ENCODE measurements around the gene THOP1. TPM values are rescaled to one million over a fixed set of nuclear protein-coding genes. Genes with fewer than 3 reads are reported as not detected.

THOP1 gene
- polyA plus RNA-seq (2014; cell fraction: cytosol; rRNA removed) = 166 and 167 TPM in 2 replicates
- 439 and 561 TPM in 2 replicates for polyA plus RNA-seq (2014; cell fraction: nucleus; rRNA removed)

DNA sequence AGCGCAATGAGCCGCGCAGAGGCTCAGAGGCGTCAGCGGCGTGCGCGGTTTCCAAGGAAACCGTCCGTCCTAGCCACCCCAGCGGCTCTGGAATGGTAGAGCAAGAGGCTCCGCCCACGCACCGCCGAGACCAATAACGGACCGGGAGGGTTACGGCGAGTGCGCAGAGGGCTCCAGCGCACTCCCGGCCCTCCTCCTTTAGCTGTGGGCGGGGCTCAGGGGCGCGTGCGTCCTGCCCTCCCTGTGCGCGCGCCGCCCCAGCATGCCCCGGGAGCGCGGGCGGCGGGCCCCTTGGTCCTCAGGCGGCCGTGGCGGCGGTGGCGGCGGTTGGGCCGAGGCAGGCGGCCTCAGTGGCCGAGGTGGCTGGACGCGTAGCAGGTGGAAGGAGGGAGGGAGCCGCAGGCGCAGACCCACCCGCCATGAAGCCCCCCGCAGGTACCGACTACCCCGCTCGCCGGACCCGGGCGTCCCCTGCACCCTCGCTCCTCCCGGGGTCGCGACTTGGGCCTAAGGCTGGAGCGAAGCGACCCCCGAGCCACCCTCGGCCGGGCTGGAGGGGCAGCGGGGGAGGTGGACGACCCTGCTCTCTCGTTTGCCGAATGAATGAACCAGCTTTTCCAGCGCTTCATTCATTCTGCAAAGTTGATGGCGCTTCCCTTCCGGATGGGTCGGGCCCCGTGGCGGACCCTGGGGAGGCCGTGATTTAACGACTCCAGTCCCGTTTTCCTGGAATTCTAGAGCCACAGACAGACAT lies at the start of gene THOP1:
Gene THOP1 (plus strand): TSS at position 260 of the 754 bp plus-strand sequence. CDS start 160 bp downstream, at position 420.
- DNase-seq (ENCODE audit: low spot score) = peak; percentile 97

- no peak for DNase-seq (ENCODE audit: low spot score)
These were observed 48.6 kb upstream of the THOP1 start for GRCh38 chr19:2736550-2737190.

DNA sequence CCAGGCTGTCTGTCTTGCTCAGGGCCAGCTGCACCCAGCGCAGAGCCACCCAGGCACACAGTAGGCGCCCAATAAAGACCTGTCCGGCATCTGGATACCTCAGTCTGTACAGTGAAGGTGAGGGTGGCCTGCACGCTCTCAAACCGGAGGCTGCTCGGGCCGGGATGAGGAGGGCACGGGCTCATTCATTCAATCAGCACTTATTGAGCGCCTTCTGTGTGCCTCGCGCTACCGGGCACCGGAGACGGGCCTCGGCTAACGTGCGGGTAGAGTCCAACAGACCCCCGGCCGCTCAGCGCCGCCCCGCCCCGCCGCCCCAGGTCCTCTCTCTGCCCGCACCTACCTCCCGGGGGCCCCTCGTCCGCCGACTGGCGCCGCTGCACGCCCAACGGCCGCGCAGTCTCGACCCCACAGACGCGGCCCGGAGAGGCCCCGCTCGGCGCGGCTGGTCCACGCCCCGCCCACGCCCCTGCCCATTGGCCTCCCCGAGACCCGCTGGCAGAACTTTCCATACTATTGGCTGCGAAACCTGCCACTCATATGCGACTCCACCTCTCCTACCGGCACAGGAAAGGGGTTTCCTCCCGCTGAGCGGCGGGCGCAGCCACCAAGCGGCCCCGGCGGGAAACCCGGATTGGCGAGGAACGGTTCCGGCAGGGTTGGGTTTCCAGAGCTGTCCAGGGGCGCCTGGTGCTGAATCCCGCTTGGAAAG lies 45.5 kb upstream of the THOP1 start, which contains the start of gene SLC39A3:
Gene SLC39A3 (minus strand): TSS at position 416 of the 712 bp plus-strand sequence. CDS start 2,760 bp downstream, outside the sequence.
- peak; percentile 97 for DNase-seq (ENCODE audit: low spot score)

- no peak for DNase-seq (ENCODE audit: low spot score)
These were observed 45.0 kb upstream of the THOP1 start for GRCh38 chr19:2740314-2740656.

- DNase-seq (ENCODE audit: low spot score) = no peak
These were observed 42.2 kb upstream of the THOP1 start for GRCh38 chr19:2743099-2743498.

- DNase-seq (ENCODE audit: low spot score) = no peak
These were observed 41.2 kb upstream of the THOP1 start for GRCh38 chr19:2744113-2744512.

DNA sequence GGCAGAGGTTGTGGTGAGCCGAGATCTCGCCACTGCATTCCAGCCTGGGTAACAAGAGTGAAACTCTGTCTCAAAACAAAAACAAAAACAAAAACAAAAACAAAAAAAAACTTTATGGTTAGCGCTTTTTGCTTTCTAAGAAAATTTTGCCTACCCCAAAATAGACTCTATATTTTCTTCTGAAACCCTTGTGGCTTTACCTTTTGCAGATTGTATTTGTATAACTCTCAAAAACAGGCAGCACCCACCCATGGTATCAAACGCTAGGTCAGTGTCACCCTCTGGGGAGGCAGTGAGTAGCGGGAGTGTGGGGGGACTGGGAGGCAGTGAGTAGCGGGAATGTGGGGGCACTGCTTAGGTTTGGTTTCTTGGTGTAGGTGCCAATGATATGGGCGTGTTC lies 38.0 kb upstream of the THOP1 start:
- DNase-seq (ENCODE audit: low spot score) = no peak

- DNase-seq (ENCODE audit: low spot score) = no peak
These were observed 34.4 kb upstream of the THOP1 start for GRCh38 chr19:2750808-2751437.

DNA sequence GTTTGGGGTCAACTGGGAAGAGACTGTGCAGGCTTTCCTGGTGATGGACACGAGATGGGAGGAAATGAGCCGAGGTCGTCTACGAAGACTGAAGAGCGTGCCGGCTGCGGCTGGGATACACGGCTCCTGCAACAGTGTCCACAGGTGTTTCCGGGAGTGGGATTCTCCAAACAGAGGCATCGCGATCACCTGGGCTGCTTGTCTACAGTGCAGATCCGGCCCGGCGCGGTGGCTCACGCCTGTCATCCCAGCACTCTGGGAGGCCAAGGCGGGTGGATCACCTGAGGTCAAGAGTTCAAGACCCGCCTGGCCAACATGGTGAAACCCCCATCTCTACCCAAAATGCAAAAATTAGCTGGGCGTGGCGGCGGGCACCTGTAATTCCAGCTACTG lies 33.9 kb upstream of the THOP1 start:
- DNase-seq (ENCODE audit: low spot score) = no peak

- DNase-seq (ENCODE audit: low spot score) = no peak
These were observed 30.4 kb upstream of the THOP1 start for GRCh38 chr19:2754659-2755447.

- no peak for DNase-seq (ENCODE audit: low spot score)
These were observed 29.9 kb upstream of the THOP1 start for GRCh38 chr19:2755448-2755705.

- DNase-seq (ENCODE audit: low spot score) = no peak
These were observed 29.5 kb upstream of the THOP1 start for GRCh38 chr19:2755811-2756210.

DNA sequence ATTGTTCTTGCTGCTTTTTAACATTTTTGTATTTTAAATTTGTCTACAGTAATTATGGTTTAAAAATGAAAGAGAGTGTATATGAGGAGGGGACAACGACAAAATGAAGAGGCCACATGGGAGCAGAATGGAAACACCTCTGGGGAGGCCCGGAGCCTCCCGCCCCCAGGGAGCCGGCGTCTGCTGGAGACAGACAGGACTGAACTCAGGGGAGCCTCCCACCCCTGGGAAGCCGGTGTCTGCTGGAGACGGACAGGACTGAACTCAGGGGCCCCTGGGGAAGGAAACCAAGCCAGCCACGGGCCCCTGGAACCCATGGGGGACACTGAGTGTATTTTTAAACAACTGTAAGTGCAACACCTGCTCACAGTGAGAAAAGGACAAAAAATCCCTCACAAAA lies 28.8 kb upstream of the THOP1 start:
- DNase-seq (ENCODE audit: low spot score) = no peak

GRCh38 chr19:2756921-2757881 lies 28.1 kb upstream of the THOP1 start:
- no peak for DNase-seq (ENCODE audit: low spot score)

GRCh38 chr19:2758601-2759313 lies 26.5 kb upstream of the THOP1 start:
- no peak for DNase-seq (ENCODE audit: low spot score)

GRCh38 chr19:2759362-2759761 lies 25.9 kb upstream of the THOP1 start:
- no peak for DNase-seq (ENCODE audit: low spot score)

DNA sequence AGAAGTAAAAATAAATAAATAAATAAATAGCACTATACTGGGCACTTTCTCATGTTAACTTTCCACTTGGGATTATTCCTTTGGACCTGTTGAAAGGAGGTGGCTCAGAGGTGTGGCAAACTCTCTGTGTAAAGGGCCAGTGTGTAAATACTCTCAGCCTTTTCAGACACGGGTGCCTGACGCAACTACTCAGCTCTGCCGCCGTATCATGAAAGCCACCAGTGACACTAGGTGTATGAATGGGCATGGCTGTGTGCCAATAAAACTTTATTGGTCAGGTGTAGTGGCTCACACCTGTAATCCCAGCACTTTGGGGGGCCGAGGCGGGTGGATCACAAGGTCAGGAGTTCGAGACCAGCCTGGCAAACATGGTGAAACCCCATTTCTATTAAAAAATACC lies 25.3 kb upstream of the THOP1 start:
- DNase-seq (ENCODE audit: low spot score) = no peak

GRCh38 chr19:2761309-2761677 lies 24.0 kb upstream of the THOP1 start:
- DNase-seq (ENCODE audit: low spot score) = no peak
